Measurements from ENCODE around the gene CEACAM19. TPM values are rescaled to one million over a fixed set of nuclear protein-coding genes. Genes with fewer than 3 reads are reported as not detected.

CEACAM19 gene
- total and polyA plus RNA-seq, 2 of the 4 experiments (the other 2 are of a cell fraction) = 0.72 to 9.3 TPM

DNA sequence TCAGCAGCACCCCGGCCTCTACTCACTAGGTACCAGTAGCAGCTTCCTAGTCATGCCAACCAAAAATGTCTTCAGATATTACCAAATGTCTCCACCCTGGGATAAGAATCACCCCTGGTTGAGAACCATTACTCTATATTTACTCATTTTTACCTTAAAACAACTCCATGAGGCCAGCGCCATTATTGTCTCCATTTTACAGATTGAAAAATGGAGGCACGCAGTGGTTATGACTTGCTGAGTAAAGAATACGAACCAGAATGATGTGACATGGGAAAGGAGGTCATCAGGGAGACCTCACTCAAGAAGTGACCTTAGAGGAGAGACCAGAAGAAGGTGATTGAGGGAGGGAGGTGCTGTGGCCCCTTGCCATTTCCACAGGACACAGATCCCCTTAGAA lies 2.2 kb downstream of the CEACAM19 start:
- H3K4me2 ChIP-seq (ENCODE audit: low read depth, low read length) = no peak overlapping the region
- DNase-seq (no peak), ATAC-seq (ENCODE audit: low read depth) (no peak)
- dilution Hi-C loops (cut with HindIII; ENCODE audit: low sequenced_read_pairs, unreplicated experiment) (no loop called here), in situ Hi-C loops (cut with MboI; ENCODE audit: low sequenced_read_pairs) (no loop called here), intact Hi-C loops (cut with micrococcal nuclease) (no loop called here)
- no CpG with 5 or more reads among the region's 4 CpGs for WGBS, 2 experiments (ENCODE audit: extremely low coverage in 2 of 2, insufficient read length in 1 of 2)
- no peak overlapping the region for H3K4me3 ChIP-seq (ENCODE audit: insufficient read depth, low read depth, low read length)
- no peak overlapping the region for H2BK15ac ChIP-seq (ENCODE audit: low read depth, low read length)
- BruUV-seq (replicated peaks) = no TSS peak
- ChIA-PET CTCF (no interaction called here), POLR2A (ENCODE audit: unreplicated experiment) (no interaction called here)
- H2AFZ ChIP-seq (replicated peaks; ENCODE audit: low read length, poor library complexity) = no peak overlapping the region
- H3K79me1 ChIP-seq (ENCODE audit: low read depth in 1 of 2, low read length in 2 of 2) = no peaks in the 10 kb centered on the region
- H3K9me3 ChIP-seq (ENCODE audit: control insufficient read depth, insufficient read depth, low read length) = 0 out of 2 replicates have a peak, but pooled peaks cover 2% of the 10 kb centered on the region
- no peak overlapping the region for H3K14ac ChIP-seq (replicated peaks; ENCODE audit: low read depth, low read length)
- no peak overlapping the region for H4K5ac ChIP-seq (ENCODE audit: low read depth, low read length)
- no peak overlapping the region for H2BK20ac ChIP-seq (ENCODE audit: low read depth, low read length)
- no peak overlapping the region for H4K8ac ChIP-seq (ENCODE audit: low read depth in 2 of 2, low read length in 2 of 2)
- no peak overlapping the region for H3K4ac ChIP-seq (ENCODE audit: low read depth, low read length)
- no peak overlapping the region for H3K18ac ChIP-seq (ENCODE audit: low read depth, low read length)
- no peak overlapping the region for H2AK5ac ChIP-seq (ENCODE audit: low read depth, low read length)
- no peaks in the 10 kb centered on the region for H4K20me1 ChIP-seq (ENCODE audit: insufficient read depth, low read length)
- H3K23ac ChIP-seq (ENCODE audit: low read depth, low read length) = no peak overlapping the region
- TF ChIP-seq POLR2A (IDR thresholded peaks at IDR 0.05; ENCODE audit: low read depth, low read length) = no peak
- TF ChIP-seq, protein P1, sequence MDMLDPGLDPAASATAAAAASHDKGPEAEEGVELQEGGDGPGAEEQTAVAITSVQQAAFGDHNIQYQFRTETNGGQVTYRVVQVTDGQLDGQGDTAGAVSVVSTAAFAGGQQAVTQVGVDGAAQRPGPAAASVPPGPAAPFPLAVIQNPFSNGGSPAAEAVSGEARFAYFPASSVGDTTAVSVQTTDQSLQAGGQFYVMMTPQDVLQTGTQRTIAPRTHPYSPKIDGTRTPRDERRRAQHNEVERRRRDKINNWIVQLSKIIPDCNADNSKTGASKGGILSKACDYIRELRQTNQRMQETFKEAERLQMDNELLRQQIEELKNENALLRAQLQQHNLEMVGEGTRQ (IDR thresholded peaks at IDR 0.05; ENCODE audit: low read depth, low read length) = no peak
- no peak for TF ChIP-seq NFE2L2 (IDR thresholded peaks at IDR 0.05; ENCODE audit: low read depth, low read length)
- peaks cover 3% of the 10 kb centered on the region for H3K4me1 ChIP-seq (ENCODE audit: control insufficient read depth, insufficient read depth, low read length)
- no peak overlapping the region for H2BK5ac ChIP-seq (ENCODE audit: low read depth, low read length, poor library complexity, severe bottlenecking)
- no peak overlapping the region for H4K91ac ChIP-seq (ENCODE audit: insufficient read depth, low read depth, low read length)
- no peak overlapping the region for H3K9ac ChIP-seq (ENCODE audit: low read depth, low read length)
- peaks cover 10% of the 10 kb centered on the region; the same call in 1 of the 2 replicates for H3K9me1 ChIP-seq (ENCODE audit: insufficient read depth, low read length)
- no peak overlapping the region for H3K56ac ChIP-seq (ENCODE audit: extremely low read depth, insufficient read depth, low read length)
- no peak overlapping the region for H2AK9ac ChIP-seq (replicated peaks; ENCODE audit: low read depth, low read length, poor library complexity)
- peaks cover 7% of the 10 kb centered on the region; the same call in 1 of the 2 replicates for H3K36me3 ChIP-seq (ENCODE audit: control insufficient read depth, insufficient read depth, low read length)
- no peak overlapping the region for H3K27ac ChIP-seq (ENCODE audit: insufficient read depth, low read length)
- H3K27me3 ChIP-seq (ENCODE audit: control insufficient read depth, insufficient read depth, low read length) = no peaks in the 10 kb centered on the region
- H2BK120ac ChIP-seq (ENCODE audit: low read depth, low read length) = no peak overlapping the region

Measured in IMR-90 (cell line).